DMS 273 treated with DMSO at 0.1 percent for 48 hours (cell line): Measurements from ENCODE around the gene ARAP2.
A peak's percentile ranks its signal among the peaks of the same experiment; 100 is the strongest.

ENCODE experiments used
- DNase-seq: peaks from one replicate; lab custom pipeline; 2025; lab: John Stamatoyannopoulos, UW

Gene ARAP2

DNA sequence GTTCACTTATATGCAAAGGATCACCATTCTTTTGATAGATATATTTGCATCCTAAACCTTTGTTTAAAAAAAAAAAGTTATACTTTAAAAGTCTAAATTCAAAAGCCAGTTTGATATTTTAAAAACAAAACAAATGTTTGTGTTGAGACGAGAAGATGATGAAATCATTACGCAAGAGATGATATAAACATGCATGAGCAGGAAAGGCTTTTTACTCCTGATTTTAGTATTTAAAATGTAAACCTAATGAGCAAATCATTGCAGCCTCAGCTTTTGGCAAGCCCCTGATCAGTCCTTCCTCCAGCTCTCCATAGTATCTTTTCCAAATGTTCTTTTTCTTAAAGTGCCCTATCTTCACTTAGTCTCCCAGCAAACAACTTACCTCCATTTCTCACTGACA is 115.6 kb downstream of the ARAP2 start:
- no peak for DNase-seq

DNA sequence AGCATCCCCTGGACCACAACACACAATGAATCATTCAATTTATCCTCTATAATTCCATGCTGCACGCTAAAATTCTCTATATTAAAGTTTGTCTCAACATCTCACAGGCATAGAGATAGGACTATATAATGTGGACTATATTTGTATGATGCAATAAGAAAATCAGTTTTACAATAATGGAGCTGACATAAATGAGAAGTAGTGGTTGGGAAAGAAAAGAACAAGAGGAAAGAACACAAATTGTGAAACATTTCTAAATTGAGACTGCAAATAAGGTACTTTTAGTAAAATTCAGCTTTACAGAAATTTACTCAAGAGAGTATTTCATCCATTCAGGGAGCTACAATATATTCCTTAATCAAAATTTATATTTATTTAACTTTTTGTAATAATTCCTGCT is 120.4 kb downstream of the ARAP2 start:
- DNase-seq, result no peak

DNA sequence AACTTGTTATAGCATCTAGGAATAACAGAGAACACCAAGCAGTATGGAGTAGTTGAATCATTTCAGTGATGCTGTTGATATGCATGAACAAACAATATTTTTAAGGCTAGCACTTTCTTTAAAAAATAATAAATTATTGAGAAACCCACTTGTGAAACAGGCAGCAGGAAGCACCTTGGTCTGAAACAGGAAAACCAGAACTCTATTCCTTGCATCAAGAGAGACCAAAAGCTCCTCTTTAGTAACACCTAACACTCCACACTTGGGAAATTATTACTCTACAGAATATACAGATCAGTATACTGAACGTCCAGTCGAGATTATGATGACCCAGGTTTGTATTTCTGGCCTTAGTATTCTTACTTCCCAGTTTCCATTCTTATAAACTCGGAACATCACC is 129.0 kb downstream of the ARAP2 start:
- DNase-seq, result no peak

DNA sequence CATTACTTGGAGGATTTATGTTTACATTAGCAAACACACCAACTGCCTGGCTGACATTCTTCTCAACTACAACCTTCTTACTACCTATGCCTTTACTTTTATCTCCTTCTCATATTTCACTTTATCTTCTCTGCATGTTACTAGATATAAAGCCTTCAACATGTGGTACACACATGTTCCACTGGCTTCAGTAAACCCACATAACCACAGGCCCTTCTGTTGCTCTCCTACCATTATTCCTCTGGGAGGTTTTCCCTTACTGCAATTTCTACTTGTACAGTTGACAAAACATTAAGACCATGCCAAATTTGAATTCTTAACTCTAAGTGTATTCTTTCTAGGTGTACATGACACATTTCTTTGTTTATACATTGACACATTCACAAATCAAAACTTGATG is 133.1 kb downstream of the ARAP2 start:
- DNase-seq, result peak; percentile 94

DNA sequence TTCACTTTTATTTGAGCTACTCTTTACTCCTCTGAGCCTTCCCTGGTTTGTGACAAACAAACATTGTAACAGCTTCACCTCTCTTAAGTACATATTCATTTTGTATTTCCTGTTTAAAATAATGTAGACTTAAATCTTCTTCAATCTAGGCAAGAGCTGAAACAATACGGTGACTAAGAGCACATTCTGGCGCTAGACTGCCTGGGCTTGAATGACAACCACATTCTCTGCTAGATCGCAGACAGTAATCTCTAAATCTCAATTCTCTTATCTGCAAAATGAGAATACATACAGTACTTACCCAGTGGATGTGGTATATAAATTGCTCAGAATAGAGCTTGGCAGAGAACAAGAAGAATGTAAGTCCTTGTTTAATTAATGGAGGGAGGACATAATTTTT is 144.8 kb downstream of the ARAP2 start:
- no peak for DNase-seq

DNA sequence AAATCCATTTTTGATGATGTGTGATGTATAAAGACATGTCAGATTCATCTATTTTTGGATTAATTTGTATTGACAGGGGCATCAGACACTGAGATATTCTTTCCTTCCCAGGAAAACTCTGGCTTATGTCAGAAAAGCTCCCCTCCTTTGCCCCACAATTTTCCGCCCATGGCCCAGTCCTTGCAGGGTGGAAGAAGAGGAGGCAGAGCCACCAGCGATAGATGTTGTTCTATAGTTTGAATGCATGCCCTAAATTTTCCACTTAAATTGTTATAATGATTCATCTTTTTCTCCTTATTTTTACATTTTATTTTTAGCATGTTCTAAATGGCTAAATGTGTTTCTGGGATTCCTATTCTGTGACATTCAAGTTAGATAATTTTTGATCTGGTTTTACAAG is 149.3 kb downstream of the ARAP2 start:
- DNase-seq, result no peak

DNA sequence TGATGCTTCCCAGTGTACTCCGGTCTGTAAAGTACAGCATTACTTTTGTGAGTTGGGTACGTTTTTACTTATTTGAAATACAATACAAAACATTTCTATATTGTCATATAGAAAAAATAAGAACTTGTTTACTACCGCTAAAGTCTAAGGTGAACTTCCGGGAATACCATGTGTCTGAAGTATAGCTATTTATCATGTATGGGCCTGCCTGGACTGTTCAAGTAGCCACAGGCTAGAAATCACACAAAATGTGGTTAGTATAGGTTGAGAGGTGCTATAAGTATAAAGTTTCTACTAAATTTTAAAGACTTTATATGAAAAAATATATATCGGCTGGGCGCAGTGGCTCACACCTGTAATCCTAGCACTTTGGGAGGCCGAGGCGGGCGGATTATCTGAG is 152.3 kb downstream of the ARAP2 start:
- DNase-seq, result no peak

DNA sequence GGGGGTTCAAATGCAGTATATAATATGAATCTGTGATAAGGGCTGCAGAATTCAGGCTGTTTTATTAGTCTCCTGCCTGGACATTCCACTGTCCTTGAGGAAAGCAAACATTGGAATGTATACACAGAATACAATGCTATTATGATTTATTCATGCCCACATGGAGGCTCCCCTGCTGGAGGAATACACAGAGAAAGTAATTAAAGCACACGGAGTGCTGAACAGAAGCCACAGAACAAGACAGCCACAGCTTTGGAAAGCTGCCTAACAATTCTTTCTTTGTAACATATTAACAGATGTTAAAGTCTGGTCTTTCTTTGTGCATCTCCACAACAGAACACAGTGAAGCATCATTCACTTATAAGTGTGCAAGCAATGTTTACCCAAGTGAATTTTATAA is 155.8 kb downstream of the ARAP2 start:
- DNase-seq, result no peak

DNA sequence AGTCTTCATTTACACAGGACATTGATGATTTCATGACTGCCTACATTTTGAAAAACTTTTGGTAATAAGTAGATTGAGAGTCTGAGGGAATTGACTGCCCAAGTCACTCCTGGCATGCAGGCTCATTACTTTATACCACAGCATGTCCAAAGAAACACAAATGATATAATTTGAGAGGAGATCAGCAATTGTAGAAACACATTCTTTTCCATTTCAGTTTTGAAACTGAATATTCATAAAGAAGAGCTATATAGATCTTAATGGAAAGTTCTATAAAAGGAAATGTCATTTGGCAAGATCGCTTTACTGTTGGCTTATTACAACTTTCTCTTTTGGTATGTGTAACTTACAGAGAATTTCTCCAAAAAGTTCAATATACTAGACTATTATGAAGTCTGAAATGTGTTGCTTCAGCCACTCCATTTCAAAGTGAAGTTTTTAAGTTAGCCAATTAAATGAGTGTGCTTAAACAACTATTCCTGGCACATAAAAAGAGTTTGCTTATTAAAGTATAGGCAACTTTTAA is 158.0 kb downstream of the ARAP2 start:
- DNase-seq, result no peak

DNA sequence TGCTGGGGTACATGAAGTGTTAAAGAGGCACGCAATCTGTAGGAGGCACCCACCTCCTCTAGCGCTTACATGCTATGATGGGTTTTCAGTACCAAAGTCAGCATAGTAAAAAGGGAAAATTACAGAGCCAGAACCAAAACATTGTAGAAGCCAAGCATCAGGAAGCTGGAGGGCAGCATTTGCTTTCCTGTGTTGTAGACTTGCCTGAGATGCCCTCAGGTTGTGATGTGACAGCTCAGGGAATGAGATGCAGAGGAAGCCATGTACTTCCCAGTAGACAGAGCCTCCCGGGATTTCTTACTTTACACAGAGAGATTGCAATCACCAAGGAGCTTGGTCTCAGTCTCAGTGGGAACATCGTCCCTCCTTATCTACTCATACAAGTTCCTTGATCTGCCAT is 161.5 kb downstream of the ARAP2 start:
- no peak for DNase-seq

DNA sequence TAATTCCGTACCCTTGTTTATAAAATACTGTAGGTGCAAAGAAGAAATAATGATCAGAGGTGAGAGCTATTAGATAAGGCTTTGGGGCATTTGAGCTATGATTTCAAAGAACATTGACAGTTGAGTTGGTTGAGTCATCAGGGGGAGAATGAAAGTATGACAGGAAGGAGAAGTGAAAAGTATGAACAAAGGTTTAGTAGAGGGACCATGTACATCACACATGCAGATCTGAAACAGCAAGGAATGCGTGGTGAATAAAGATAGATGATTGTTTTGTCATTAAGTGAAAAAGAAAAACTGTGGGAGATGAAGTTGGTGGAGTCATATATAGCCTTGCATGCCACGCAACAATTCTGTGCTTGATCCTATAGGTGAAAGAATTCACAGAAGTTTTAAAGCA is 163.1 kb downstream of the ARAP2 start:
- DNase-seq, result no peak

DNA sequence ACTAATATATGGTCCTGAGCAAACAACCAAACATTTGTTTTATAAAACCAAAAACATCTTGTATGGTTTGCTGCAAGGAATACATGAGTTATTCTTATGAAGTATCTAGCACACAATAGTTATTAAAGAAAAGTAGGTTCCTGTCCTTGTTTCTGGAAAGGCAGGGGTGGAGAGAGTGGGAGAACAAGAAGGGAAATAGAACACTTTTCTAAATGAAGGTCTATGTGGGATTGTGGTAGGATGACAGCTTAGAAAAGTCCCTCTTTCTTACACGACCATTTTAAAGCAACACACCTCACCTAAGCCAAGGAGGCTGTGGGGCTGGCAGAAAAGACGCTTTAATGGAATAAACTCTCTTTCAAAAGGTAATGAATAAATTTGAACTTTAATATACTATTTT is 164.6 kb downstream of the ARAP2 start:
- DNase-seq, result no peak

DNA sequence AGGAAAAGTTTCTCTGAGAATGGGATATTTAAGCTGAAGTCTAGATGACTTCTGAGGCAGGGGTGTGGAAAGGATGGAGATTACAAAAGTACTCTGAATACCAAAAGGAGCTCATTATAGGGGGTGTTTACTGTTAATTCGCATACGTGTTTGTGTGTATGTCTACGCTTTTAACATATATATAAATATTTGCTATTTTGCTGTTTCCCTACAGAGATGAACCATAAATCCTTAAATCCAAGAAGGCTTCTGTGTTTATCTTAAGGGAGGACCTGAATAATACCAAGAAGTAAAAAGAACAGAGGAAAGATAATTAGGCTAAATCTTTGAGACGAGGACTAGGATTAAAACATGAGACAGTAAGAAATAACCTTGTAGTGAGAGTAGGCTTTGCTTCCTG is 166.0 kb downstream of the ARAP2 start:
- DNase-seq, result no peak

DNA sequence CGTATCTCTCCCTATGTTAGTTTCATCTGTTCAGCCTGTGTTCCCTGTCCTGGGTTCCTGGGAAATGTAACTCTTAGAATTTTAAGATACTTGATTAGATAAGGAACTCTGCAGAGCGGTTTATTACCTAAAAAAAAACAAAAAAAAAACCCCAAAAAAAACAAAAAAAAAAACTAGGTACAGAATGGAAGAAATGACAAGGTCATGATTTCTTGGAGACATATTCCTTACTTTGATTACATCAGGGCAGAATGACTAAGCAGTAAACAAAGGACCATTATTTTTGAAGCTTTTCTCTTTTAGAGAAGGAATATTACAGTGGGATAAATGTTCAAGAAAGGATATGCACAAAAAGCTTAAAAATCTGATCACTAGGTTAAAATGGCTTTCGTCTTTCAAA is 171.8 kb downstream of the ARAP2 start:
- DNase-seq, result no peak

DNA sequence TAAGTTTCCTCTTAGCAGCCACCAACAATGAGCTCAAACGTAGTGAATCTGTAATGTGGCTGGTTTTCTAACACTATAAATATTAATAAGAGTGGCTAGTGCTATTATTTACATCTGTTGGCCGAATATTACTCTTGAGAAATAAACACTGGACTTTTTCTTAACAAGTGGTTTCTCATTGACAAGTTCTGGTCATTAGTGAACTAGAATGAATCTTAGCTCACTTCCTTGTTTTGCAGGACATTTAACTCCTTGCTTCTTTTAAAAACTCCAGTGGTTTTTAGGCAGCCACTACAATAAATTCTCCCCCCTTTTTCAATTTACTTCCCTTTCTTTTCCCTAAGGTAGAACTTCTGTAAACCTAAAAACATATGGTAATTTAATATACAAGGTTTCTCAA is 177.2 kb downstream of the ARAP2 start:
- DNase-seq, result no peak

DNA sequence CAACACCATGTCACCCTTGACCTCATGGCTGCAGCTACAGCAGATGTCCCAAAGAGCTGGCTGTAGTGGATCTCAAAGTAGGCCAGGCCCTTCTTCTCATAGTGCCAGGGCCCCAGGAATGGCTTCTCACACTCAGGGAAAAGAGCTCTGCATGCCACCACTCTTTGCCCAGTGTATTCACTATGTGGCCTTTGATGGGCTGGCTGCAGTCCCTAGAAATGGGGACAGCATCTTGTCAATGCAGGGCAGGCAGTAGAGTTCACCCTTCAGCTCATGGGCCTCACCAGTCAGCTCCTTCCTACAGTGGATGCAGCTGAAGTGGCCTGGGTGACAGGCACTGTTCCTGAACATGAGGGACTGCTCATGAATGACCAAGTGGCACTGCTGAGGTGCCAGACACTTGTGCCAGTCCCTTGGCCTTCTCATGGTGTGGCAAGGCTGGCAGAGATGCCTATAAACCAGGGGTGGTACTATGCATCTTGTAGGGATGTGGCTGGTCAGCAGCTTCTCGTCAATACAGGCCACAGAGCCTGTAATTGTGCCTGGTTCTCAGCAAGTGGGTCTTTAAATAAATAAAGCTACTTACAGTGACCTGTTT is 178.9 kb downstream of the ARAP2 start:
- no peak for DNase-seq

DNA sequence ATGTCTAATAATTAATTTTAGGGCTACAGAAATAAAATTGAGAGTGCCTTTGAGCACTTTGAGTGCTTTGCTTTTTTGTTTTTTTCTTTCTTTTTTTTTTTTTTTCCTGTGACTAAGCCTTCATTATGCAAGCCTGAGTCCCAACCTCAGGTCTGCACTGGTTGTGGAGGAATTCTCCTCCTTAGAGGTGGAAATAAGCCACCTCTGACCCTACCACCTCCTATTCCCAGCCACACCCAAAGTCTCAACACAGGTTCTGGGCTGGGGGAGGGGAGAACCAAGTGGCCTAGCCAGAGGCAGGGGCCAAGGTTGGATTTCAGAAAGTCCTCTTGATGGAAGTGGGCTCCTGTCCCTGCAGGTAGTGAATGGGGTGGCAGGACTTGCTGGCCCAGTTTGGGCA is 180.2 kb downstream of the ARAP2 start:
- DNase-seq, result no peak

DNA sequence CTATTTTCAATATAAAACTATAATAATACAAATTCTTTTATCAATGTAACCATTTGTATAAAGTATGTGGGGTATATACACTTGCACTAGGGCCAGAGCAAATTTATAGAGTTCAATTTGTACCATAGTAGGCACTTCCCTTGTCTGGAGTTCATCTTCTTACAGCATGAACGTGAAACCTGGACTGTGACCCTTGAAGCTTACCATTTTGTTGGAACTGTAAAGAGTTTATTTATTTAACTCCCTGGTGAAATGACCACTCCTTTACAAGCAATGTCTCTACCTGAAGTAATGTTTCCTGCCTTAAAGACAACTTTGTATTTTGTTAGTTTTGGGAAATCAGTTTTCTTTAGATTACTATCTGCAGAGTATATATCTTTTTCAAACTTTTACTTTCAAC is 188.2 kb downstream of the ARAP2 start:
- no peak for DNase-seq

DNA sequence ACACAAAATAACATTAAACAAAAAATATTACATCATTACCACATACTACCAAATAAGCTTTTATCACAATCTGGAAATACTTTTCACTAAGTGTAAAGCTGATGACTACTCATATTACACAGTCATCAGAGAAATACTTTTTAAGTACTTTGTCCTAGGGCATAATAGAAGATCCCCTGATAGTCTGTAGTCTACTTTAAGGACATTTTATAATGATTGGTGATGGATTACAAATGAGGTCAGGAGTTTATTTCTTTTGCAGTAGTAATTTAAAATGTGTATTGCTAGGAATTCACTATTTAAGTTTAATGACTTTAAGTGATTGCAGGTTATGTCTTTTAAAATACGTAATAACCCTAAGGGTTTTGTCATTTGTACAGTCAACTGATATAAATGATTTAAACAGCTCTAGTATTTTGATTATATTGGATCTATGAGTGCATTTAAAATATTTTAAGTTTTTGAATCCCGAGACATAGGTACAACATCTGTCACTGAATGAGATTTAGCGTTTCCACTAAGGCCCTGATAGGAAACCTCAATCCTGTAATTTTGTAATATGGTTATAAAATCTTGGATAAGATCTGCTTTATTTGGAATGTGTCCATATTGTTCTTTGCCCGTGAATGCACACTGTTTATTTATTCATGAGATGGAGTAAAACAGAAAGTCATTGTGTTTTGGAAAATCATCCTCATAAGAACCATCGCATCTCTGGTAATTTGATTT is 189.5 kb downstream of the ARAP2 start:
- no peak for DNase-seq

DNA sequence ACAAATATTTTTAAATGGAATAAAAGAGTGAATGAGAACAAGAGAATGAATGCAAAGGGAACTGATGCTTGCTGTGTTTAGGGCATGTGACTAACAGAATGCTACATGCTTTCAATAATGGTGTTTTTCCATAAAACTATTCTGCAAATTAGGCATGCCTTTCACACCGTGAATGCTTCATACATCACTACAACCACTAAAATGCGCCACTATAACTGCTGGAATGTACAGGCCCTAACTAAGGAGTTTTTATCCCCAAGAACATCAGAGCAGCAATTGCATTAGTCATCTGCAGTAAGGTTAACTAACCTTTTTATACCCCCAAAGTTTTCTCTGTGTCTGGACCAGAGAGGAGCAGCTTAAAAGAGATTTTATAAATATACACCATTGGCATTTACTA is 190.4 kb downstream of the ARAP2 start:
- DNase-seq, result no peak

DNA sequence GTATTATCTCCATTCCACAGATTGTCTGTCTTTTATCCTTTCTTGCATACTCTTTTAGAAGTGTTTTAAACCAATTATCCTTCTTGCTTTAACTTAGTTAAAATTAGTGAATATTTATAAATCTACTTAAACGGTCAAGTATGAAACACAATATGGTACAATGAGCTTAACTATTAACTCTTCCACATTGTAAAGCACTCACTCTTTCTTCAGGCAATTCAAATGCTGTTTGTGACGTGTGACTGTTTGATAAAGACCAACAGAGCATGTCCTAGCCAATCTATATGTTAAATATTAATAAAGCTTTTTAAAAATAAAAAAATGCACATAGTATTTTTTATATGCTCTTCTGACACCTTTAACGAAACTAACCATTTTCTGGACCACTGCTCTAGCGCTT is 192.7 kb downstream of the ARAP2 start:
- DNase-seq, result no peak

DNA sequence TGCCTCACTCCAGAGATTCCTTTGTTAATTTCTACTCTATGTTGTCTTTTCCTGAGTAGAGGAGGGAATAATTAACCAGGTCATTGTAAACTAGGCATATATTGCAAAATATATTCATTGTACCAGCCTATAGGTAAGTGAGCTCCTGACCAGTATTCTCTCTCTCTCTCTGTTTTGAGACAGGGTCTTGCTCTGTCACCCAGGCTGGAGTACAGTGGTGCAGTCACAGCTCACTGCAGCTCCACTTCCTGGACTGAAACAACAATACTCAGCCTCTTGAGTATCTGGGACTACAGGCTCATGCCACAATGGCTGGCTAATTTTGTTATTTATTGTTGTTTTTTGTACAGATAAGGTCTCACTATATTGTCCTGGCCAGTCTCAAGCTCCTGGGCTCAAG is 198.3 kb downstream of the ARAP2 start:
- DNase-seq, result no peak

DNA sequence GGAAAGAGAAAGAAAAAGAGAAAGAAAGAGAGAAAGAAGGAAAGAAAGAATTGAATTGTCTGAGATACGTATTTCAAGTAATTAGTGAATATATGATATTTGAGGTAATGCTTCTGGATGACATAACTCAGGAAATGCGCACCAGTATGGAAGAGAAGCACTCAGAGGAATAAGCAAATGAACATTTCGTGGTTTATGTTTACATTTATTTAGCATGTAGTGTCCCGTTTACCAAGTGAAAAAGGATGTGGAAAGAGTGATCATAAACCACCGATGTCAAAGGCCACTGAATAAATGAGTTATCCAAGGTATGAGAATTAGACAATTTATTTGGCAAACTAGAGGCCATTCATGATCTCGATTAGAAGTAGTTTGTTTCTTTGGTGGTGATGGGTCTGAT is 200.4 kb downstream of the ARAP2 start:
- DNase-seq, result no peak

DNA sequence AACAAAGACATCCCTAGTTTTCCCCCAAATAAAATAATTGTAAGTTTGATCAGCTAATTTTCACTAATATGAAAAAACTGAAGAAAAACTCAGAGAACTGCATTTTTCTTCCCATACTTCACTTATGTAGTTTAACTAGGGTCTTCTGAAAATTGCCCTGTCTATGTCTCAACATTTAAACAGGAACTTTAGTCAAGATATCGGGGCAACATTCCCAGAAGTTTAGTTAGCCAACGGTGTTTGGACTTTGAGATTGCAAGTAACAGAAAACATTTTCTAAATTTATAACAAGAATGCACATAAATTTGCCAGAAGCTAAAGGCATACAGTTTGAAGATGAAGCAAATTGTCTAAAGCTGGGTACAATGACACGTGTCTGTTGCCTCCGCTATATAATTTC is 201.1 kb downstream of the ARAP2 start:
- DNase-seq, result no peak
